Measurements from ENCODE around the gene CAMSAP1.
"Not testable (repeated sequence)": the region's sequence is repeated elsewhere in the genome, so short reads cannot be mapped to it uniquely, and the experiment has no call there.

Gene CAMSAP1

DNA sequence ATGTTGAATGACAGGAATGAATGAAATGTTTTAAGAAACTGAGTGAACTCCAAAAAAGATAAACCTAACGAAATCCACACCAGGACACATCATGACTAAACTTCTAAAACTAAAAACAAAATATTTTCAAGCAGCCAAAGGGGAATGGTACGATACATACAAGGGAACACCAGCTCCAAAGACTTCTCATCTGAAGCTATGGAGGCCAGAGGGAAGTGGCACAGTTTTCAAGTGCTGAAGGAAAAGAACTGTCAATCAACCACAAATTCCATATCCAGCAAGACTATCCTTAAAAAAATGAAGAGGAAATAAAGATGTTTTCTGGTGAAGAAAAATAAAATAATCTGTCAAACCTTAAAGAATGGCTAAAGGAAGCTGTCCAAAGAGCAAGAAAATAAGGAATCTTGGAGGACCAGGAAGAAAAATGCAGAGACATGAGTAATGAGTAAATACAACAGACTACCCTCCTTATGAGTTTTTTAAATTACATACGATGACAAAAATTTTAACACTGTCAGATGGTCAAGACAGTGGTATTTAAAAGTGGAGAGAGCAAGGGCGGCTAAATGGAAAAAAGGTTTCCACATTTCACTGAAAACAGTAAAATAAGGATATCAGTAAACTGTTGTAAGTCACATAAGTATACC, 12.0 kb downstream of the CAMSAP1 start:
- no peak for DNase-seq

DNA sequence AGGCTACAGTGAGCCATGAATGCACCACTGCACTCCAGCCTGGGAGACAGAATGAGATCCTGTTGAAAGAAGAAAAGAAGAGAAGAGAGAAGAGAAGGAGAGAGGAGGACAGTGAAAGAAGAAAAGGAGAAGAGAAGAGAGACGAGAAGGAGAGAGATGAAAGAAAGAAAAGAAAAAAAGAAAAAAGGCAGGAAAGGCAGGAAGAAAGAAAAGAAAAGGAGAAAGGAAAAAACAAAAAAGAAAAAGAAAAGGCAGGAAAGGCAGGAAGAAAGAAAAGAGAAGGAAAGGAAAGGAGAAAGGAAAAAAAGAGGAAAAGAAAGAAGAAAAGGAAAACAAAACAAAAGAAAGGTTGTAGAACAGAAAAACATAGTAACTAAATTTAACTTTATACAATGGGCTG, 14.2 kb downstream of the CAMSAP1 start:
- DNase-seq: no peak

DNA sequence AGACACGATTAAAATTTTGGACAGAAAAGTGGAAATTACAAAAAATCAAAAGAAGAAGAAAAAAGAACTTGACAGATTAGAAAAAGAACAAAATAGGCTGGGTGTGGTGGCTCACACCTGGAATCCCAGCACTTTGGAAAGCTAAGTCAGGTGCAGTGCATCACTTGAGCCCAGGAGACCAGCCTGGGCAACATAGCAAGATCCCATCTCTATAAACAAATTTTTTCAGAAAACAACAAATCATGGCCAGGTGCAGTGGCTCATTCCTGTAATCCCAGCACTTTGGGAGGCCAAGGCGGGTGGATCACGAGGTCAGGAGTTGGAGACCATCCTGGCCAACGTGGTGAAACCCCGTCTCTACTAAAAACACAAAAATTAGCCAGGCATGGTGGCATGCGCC, 15.0 kb downstream of the CAMSAP1 start:
- not testable (repeated sequence) for DNase-seq

DNA sequence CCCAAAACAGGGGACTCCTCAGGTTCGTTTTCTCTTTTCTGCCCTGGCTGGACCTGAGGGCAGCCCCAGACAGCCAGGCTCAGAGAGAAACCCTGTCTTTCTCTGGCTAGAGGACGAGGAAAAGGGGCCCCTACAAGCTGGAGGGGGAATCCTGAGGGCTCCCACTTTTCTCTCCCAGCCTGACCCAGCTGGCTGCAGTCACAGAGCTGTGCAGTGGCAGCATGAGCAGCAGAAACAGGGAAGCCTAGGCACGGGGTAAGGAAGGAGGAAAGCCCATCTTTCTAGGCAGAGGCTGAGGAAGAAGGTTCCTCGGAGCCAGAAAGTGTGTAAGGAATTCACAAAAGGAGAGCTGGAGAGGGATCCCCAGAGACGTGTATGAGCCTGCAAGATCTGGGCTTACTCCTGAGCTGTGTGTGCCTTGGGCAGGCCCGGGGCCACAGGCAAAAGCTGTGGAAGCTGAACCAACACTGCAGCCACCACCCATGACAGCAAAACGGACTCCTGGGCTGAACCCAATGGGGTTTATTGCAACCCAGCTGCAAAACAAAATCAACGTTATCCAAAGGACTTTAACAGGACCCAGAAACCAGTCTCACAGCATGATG, 16.2 kb downstream of the CAMSAP1 start:
- no peak for DNase-seq

DNA sequence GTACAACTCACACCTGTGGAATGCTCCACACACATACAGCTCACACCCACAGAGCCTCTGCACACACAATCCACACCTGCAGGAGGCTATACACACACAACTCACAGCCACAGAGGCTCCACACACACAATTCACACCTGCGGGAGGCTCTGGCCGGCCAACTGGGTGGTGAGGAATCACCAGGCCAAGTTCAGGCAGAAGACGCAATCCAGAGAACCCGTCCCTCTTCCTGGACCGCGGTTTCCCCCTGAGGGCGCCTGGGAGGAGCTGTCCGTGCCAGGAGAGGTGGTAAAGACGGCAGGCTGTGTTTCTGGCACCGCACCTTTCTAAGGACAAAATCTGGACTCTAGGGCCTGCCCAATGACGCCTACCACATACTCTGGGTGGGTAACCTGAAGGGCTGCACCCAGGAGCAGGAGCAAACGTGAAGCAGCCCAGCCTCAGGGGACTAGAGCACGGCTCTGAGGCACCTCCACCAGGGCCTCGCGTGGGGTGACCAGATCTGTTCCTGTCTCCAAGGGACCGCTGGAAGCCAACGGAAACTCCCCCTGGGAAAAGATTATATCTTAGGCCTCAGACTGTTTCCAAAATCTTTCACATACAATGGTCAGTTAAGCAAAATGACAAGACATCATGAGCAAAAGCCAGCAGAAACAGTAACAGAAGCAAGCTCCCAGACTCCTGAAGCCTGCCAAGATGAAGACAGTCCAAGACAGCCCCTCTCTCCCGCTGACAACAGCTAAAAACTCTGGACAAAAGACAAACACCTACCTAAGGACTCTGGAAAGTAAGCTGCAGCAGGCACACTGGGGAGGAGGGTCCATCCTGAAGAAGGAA, 16.9 kb downstream of the CAMSAP1 start:
- no peak for DNase-seq

DNA sequence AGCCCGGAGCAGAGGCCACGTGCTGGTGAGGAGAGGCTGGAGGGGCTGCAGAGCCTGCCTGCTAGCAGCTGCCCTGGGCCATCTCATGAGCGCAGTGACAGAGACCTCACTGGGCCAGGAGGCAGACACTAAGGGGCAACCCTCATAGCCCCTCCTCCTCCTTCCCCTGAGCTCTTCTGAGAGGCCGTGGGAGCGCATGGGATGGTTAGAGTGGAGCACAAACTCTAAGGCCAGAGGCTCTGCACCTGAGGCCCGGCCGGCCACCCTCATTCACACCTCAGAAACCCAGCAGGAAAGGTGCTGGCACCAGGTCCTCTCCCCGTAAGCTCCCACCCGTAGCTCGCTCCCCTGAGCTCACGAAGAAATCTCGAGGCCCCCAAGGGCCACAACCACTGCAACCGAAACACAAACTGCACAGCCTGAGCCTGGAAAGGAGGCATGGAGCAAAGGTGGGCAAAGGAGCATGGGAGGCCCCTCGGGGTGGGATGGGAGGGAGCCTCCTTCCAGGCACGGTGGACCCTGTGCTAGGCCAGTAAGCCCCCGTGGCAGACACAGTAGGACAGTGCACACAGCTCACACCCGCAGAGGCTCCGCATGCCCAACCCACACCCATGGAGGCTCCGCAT, 17.7 kb downstream of the CAMSAP1 start:
- DNase-seq: no peak

DNA sequence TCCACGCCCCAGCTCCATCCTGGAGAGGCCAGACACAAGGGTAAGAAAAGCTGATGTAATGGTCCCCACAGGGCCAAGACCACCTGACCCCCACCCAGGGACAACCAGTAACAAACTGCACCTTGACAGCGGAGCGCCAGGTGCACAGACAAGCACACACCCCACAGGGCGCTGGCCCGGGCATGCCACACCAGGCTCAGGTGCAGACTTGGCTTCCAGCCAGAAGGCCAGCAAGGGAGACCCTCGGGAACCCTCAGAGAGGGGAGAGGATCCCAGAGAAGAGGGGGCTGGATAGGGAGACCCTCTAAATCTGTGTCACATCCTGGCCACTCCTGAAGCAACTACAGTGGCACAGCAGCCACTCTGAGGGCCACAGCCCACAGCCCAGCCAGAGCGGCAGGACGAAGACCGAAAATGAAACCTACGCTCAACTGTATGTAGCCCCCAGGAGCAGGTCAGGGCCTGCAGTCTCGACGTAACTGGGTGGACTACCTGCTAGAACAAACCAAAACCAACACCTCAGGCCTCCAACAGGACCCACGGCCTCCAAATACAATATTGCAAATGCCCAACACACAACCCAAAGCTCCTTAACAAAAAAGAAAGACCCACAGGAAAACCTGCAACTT, 18.5 kb downstream of the CAMSAP1 start:
- no peak for DNase-seq

DNA sequence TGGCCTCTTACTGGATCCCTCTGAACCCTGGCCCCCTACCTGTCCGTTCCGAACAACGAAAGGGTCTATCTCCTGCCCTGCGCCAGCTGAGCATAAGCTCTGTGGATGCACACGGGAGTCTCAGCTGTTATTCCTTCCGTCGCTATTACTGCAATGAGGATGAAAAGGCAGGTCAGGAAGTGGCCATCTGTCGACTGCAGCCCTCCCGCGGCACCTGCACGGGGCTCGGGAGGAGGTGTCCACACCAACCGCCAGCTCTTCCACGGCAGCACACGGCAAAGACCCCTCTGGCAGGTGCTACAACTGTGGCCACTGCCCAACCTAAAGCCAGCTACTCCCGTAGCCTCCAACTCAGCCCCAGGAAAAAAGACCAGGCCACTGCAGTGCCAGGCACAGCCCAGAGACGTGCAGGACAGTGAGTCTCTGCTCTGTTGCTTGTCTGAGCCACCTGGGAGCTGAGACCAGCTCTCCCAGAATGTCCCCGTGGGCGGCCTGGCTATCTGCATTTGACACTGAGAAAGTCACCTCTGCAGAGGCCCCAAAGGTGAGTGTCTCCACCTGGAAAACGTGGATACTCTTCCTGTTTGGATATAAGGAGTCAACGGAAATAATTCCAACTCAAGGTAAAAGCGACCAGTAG, 19.1 kb downstream of the CAMSAP1 start:
- no peak for DNase-seq

DNA sequence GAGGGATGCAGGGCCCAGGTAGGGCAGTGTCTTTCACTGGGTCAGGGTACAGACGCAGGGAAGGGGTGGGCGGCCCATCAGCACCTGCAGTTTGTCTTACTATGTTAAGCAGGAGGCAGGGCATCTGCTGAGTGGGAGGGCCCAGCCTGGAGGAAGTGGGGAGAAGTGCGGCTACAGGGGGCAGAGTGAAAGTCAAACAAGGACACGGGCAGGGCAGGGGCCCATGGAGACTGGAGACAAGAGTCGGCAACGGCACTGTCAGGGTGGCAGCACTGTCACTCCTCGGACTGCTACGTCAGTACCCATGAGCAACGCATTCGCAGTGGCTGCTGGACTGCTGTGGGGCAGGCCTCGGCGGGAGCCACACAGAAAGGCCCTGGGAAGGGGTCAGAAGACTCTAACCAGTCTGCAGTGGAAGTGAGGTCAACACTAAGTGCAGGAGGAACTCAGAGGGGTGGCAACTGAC, 19.7 kb downstream of the CAMSAP1 start:
- no peak for DNase-seq

DNA sequence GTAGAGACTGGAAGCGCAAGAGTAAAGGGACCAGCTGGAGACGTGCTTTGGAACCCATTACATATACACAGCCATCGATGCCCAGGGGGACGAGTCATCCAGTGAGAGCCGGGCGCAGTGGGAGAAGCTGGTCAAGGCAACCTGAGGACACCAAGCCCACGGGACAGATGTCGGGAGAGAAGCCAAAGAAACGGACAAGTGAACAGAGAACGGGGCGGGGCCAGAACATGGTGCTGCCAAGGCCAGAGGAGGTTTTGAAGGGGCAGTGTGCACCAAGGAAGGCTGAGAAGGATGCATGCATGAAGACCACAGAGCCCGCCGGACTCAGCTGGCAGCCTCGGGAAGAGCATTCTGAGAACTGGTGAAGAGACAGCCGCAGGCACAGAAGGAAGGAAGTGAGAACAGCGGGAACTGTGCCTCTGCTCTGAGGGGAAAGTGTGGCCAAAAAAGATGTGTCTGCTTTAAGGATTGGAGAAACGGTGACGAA, 20.3 kb downstream of the CAMSAP1 start:
- DNase-seq: no peak

DNA sequence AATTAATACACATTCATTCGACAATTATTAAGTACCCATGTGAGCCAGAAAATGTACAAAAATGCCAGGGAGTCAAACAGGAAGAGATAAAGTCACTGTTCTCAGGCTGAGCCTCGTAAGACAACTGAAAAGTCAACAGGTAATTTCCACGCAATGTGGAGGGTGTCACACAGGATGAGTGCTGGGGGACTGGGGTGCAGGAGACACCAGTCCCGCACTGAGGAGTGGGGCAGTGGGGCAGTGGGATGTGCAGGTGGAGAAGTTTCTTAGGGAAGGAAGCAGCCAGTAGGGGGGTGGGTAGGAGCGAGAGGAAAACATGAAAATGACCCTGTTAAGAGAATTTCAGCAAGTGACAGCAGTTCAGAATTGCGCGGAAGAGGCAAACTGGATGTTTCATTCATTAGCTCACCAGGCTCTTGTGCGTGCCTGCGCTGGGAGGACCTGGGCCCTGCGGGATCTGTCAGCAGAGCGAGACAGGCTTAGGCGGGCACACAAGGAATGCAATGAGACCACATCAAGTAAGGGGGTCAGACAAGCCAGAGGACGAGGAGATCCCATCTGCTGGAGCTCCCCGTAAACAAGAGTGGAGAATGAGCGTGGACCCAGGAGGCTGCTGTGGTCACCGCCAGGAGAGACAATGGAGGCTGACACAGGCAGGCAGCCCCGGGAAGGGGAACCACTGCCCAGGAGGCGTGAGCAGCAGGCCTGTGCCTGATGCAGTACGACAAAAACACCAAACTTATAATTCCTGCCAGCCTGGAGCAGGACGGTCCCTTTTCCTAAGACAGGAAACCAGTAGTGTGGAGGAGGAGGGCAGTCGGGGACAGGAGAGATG, 21.0 kb downstream of the CAMSAP1 start:
- no peak for DNase-seq

DNA sequence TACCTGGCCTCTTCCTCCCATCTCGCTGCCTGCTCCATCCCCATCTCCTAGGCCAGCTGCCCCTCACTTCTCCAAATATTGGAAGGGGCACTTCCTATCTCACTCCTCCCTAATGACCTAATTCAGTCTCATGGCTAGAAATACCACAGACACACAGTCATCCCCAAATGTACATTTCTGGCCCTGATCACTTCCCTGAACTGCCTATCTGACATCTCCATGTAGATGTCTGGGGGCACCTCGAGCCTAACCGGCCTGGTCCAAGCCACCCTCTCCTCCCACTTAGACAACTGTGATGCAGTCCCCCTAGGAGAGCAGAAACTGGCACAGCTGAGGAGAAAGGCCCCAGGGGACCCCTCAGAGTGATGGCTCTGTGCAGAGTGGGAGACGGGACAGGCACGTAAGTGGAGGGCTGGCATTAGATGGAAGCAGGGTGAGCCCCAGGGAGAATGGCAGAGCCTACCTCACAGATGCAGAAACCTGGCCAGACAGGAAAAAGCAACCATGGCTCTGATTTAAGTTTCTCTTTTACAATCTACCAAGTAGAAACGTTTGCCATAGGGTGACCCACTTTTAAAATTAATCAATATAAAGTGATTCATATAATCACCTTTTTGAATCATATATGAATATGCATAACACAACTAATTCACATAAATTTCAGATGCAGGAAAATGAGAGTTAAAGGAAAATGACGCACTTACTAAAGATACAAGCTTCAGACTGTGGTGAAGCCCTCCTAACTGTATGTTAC, 22.1 kb downstream of the CAMSAP1 start:
- no peak for DNase-seq

DNA sequence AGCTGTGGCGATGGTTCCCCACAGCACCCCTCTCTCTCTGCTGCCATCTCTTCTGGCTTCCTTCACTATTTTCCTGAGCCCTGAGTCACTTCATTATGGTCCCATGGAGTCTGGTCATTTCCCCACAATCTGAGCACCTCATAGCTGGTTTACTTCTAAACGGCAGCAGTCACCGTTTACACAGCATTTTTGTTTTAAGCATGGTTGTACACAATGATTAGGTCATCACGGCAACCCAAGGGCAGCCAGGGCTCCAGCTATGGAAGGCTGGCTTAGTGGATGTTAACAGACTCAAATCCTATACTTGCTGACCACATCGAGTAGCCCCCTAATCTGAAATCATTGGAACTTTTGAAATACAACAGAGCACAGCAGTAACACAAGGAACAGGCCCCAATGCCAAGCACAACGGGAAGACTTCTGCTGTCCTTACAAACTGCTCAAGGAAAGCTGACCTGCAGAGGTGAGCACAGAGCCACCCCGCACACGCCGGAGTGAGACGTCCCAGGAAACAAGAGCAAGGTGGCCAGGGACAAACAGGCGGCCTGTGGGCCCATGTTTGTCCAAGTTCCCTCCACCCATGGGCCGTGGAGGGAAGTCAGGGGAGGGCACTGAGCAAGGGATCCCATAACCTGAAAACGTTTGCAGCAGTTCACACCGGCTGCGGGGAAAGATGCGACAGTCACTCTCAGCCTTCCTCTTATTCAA, 22.9 kb downstream of the CAMSAP1 start:
- no peak for DNase-seq

DNA sequence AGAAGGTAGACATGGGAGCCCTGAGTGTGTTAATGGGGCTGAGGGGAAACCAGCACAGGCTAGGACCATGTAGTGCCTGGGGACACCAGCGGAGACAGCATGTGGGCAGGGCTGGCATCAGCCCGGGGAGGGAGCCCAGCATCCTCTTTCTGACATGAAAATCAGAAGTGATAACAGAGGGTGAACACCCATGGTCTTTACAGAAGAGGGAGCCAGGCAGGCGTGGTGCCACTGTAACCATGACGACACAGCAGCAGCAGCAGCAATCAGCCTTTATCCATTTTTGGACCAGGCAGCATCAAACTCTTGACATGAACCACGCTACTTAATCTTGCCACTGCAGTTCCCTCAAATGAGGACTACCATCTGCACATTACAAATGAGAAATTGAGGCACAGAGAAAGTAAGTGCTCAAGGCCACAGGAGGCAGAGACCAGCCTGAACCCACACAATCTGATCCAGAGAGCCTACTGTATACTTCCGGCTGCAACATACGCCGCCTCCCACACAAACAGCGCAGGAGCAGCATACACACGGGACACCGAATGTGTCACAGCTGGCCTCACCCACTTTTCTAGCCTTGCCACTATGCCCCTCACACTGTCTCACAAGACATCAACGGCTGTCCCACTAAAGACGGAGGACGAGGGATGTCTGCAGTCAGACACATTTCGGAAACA, 23.8 kb downstream of the CAMSAP1 start:
- DNase-seq: no peak

DNA sequence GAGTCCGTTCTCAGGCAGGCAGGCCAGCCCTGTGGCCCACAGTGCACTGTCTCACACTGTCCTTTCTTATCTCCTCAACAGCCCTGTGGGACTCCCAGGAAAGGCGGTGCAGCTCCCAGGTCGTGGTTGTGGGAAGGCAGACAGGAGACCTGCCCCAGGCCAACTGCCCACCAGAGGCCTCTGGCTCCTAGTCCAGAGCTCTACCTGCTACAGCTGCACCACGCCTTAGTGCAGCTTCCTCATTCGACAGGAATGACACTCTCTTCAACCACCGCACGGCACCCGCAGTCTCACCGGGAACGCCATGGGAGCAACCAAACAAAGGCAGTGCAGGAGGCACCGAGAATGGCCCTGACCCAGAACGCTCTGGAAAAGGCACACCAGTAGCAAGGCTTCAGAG, 25.3 kb downstream of the CAMSAP1 start:
- DNase-seq: no peak

DNA sequence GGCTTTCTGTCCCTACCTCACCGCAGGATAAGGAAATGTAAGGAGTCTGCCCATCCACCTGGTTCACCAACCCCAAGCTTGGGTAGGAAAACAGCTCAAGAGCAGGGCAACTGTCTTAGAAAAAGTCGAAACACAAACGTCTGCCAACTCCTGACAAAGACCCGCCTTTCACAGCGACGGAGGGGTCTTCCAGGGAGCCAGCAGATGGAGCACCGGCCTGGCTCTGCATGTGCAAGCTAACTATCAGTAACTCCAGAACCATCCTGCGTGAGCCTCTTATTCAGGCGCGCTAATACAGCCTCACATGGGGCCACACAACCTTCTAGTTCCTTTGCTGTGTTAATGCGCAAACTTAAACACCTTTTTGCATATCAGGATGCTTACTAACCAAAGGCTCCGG, 26.9 kb downstream of the CAMSAP1 start:
- no peak for DNase-seq

DNA sequence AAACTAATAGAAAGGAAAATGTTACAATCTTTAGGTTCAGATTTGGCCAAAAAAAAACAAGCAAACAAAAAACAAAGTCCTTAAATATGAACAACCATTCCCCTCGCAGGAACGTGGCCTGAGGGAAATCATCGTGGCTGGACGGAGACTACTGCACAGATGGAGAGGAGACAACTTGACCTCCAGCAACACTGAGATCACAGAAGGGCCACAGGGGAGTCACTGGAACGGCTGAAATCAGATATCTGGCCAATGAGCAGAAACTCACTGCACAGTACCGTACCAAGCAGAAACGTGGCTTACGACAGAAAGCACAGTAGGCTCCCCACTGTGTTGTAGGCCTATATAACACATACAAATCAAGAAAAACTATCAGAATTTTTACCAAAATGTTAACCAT, 27.7 kb downstream of the CAMSAP1 start:
- no peak for DNase-seq

DNA sequence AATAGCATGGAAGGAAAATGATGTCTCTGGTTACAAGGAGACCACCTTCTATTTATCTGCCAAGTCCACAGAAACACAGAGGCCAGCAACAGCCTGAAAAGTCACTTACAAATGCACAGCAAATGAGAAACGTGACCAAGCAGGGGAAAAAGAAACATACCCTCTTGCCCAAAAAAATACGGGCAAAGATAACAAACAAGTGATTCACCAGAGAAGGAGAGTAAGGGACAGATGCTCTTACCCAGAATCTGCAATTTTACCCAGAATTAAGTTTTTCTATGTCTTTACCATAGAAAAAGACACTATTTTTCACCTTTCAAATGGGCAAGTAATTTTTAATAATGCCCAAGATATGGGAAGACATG, 28.1 kb downstream of the CAMSAP1 start:
- no peak for DNase-seq

DNA sequence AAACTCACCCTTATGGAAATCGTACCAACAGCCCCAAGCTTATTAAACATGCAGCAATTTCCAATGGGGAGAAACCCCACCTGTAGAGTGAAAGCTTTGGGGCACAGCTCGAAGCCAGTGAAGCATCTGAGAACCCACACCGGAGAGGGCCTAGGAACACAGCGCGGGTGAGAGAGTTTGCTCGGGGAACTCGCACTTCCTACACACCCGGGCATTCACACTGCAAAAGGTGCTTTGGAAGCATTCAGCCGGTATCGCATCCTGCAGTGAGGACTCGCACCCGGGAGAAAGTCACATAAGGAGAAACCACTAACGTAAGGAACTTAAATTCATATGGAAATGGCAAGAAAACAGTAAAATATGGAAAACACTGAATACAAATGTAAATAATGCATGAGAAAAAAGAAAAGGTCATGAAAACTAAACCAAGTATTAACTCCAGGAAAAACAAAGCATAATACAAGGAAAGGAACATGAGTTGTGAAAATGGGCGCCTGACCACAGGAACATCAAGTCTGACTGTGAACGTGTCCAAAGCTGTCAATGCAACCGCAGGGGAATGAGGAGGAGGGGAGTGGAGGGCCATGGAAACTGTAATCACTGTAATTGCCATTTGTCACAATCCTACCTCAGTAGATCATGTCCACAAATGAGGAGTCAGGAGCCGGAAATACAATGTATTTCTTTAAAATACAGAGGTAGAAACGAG, 28.7 kb downstream of the CAMSAP1 start:
- no peak for DNase-seq

All from NCI-H2029 (cell line).